ENCODE results near the gene CASTOR2.
A peak's percentile ranks its signal among the peaks of the same experiment; 100 is the strongest.

CASTOR2 gene

DNA sequence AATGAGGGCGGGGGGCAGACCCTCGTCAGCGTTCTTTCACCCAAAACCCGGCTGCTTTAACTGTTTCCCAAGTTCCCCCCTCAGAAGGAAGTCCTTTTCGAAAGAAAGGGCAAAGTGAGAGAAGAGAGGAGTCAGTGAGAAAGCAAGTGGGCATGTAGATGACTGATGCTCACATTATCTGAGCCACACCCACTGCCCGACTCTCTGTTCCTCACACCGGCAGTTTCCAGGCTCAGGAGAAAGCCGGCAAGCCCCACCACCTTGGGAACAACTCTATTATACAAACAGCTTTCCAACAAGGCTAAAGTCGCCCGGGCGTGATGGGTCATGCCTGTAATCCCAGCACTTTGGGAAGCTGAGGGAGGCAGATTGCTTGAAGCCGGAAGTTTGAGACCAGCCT lies 86.0 kb downstream of the CASTOR2 start:
- DNase-seq (ENCODE audit: extremely low read depth, low read depth): no peak
- TF ChIP-seq, protein P1, sequence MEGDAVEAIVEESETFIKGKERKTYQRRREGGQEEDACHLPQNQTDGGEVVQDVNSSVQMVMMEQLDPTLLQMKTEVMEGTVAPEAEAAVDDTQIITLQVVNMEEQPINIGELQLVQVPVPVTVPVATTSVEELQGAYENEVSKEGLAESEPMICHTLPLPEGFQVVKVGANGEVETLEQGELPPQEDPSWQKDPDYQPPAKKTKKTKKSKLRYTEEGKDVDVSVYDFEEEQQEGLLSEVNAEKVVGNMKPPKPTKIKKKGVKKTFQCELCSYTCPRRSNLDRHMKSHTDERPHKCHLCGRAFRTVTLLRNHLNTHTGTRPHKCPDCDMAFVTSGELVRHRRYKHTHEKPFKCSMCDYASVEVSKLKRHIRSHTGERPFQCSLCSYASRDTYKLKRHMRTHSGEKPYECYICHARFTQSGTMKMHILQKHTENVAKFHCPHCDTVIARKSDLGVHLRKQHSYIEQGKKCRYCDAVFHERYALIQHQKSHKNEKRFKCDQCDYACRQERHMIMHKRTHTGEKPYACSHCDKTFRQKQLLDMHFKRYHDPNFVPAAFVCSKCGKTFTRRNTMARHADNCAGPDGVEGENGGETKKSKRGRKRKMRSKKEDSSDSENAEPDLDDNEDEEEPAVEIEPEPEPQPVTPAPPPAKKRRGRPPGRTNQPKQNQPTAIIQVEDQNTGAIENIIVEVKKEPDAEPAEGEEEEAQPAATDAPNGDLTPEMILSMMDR (IDR thresholded peaks at IDR 0.05; ENCODE audit: low read depth, low read length): no peak

GRCh38 chr7:75054744-75055143 lies 90.2 kb downstream of the CASTOR2 start:
- TF ChIP-seq, protein P1 (IDR thresholded peaks at IDR 0.05; ENCODE audit: low read depth, low read length): no peak
- no peak for DNase-seq (ENCODE audit: extremely low read depth, low read depth)

- TF ChIP-seq, protein P1 (IDR thresholded peaks at IDR 0.05; ENCODE audit: low read depth, low read length): no peak
- DNase-seq (ENCODE audit: extremely low read depth, low read depth): no peak
Measured at GRCh38 chr7:75055155-75055554, 90.7 kb downstream of the CASTOR2 start.

GRCh38 chr7:75055830-75056772 lies 91.6 kb downstream of the CASTOR2 start:
- peak; percentile 52 for DNase-seq (ENCODE audit: extremely low read depth, low read depth)
- TF ChIP-seq, protein P1 (IDR thresholded peaks at IDR 0.05; ENCODE audit: low read depth, low read length): no peak

- TF ChIP-seq, protein P1 (IDR thresholded peaks at IDR 0.05; ENCODE audit: low read depth, low read length): no peak
- no peak for DNase-seq (ENCODE audit: extremely low read depth, low read depth)
Measured at GRCh38 chr7:75058406-75058805, 93.9 kb downstream of the CASTOR2 start.

GRCh38 chr7:75064291-75064690 lies 99.8 kb downstream of the CASTOR2 start:
- TF ChIP-seq, protein P1 (IDR thresholded peaks at IDR 0.05; ENCODE audit: low read depth, low read length): no peak
- DNase-seq (ENCODE audit: extremely low read depth, low read depth): no peak

GRCh38 chr7:75064801-75065200 lies 100.3 kb downstream of the CASTOR2 start:
- TF ChIP-seq, protein P1 (IDR thresholded peaks at IDR 0.05; ENCODE audit: low read depth, low read length): no peak
- DNase-seq (ENCODE audit: extremely low read depth, low read depth): no peak
